Parathyroid adenoma (tissue), 2 donors: ENCODE measurements around the gene DPP3.

Experiments
- H2AFZ ChIP-seq: fragments of 300-600 bp; sonication (generic); one replicate; pipeline ENCODE4 v1.7.0; 2017; ENCODE audit warnings: antibody characterized with exemption, mild to moderate bottlenecking
- H3K27ac ChIP-seq: fragments of 300-600 bp; sonication (generic); one replicate; pipeline ENCODE4 v1.7.0; 2017
- H3K27me3 ChIP-seq: fragments of 300-600 bp; sonication (generic); one replicate; pipeline ENCODE4 v1.7.0; 2017; ENCODE audit warnings: low read length; ENCODE audit not compliant: control insufficient read depth, insufficient read depth
- H3K36me3 ChIP-seq: fragments of 300-600 bp; sonication (generic); one replicate; pipeline ENCODE4 v1.7.0; 2017; ENCODE audit warnings: low read length; ENCODE audit not compliant: control insufficient read depth, insufficient read depth
- H3K4me1 ChIP-seq: fragments of 300-600 bp; sonication (generic); one replicate; pipeline ENCODE4 v1.7.0; 2017; ENCODE audit warnings: control low read depth
- H3K4me2 ChIP-seq: fragments of 300-600 bp; sonication (generic); one replicate; pipeline ENCODE4 v1.7.0; 2017; ENCODE audit warnings: low read length
- H3K4me3 ChIP-seq: fragments of 300-600 bp; sonication (generic); one replicate; pipeline ENCODE4 v1.7.0; 2017; ENCODE audit warnings: low read depth, low read length
- H3K79me2 ChIP-seq: fragments of 300-600 bp; sonication (generic); one replicate; pipeline ENCODE4 v1.7.0; 2017; ENCODE audit warnings: control low read depth
- H3K9ac ChIP-seq: fragments of 300-600 bp; sonication (generic); one replicate; pipeline ENCODE4 v1.7.0; 2017; ENCODE audit warnings: mild to moderate bottlenecking
- H3K9me3 ChIP-seq: fragments of 300-600 bp; sonication (generic); one replicate; pipeline ENCODE4 v1.7.0; 2017; ENCODE audit warnings: low read length; ENCODE audit not compliant: control insufficient read depth
- TF ChIP-seq, protein P1 (sequence below): fragments of 300-600 bp; sonication (generic); IDR thresholded peaks from one replicate; pipeline ENCODE4 v1.7.0; 2017; ENCODE audit warnings: antibody characterized with exemption, mild to moderate bottlenecking
- donor health status: primary hyperparathyroidism.

The DPP3 gene

DNA sequence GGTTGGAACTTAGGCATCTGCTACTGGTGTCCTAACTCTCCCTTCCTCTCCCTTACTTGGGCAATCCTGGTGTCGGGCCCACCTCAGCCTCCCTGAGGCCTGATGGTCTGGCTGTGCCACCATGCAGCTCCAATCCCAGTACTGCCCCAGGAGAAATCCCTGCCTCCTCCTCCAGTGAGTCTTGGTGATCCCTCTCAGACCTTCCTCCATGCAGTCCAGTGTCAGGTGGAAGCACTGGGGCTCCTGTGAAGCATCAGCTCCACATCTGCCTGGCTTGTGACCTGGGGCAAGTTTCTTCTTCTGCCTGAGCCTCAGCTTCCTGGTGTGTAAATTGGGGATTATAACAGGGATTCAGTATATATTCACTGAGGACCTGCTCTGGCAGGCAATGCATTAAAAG is 15.3 kb upstream of the DPP3 start:
- H3K9ac ChIP-seq: no peak overlapping the region
- TF ChIP-seq, protein P1, sequence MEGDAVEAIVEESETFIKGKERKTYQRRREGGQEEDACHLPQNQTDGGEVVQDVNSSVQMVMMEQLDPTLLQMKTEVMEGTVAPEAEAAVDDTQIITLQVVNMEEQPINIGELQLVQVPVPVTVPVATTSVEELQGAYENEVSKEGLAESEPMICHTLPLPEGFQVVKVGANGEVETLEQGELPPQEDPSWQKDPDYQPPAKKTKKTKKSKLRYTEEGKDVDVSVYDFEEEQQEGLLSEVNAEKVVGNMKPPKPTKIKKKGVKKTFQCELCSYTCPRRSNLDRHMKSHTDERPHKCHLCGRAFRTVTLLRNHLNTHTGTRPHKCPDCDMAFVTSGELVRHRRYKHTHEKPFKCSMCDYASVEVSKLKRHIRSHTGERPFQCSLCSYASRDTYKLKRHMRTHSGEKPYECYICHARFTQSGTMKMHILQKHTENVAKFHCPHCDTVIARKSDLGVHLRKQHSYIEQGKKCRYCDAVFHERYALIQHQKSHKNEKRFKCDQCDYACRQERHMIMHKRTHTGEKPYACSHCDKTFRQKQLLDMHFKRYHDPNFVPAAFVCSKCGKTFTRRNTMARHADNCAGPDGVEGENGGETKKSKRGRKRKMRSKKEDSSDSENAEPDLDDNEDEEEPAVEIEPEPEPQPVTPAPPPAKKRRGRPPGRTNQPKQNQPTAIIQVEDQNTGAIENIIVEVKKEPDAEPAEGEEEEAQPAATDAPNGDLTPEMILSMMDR: no peak
- H2AFZ ChIP-seq: no peak overlapping the region
- H3K27ac ChIP-seq: no peak overlapping the region
- no peaks in the 10 kb centered on the region for H3K36me3 ChIP-seq
- no peaks in the 10 kb centered on the region for H3K9me3 ChIP-seq
- peaks cover 7% of the 10 kb centered on the region for H3K4me1 ChIP-seq
- H3K79me2 ChIP-seq: peaks cover 5% of the 10 kb centered on the region
- H3K4me2 ChIP-seq: no peak overlapping the region
- no peaks in the 10 kb centered on the region for H3K27me3 ChIP-seq
- H3K4me3 ChIP-seq: no peak overlapping the region

DNA sequence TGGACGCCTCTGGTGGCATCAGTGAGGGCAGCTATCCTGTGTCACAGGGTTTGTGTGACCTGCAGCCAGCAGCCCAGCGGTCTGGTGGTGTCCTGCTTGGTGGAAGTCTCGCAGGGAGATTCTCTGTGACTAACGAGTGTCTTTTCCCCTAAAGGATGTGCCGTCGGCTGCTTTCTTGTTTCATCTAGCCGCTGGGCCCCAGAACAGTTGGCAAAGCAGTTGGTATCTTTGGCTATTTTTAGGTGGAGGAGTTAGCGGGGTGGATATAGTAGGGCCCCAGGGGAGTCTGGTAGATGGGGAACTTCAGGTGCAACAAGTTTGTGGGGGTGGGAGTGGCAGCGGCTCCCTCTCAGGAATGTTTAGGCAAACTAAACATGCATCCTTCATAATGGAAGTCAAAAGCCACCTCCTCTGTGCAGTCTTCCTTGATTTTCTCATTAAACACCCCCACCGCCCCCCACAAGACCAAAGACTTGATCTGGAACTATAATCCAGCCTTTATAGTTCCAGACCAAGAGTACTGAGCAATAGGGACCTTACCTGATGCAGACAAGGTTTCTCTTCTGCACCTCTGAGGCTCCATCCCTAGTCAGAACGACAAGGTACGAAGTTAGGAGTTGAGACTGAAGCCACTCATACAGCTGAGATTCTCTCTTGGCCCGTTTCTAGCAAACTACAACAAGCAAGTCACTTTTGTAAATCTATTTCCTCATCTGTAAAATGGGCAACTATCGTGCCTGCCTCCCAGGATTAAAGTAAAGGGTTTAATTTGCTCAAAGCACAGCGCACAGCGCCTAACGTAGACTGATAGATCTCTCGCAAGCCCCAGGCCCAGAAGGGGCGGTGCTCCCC is 14.6 kb upstream of the DPP3 start:
- Histone ChIP-seq H2AFZ (peak overlapping the region; percentile 95), H3K4me1 (peaks cover 7% of the 10 kb centered on the region), H3K27ac (peak overlapping the region; percentile 74), H3K4me3 (peak overlapping the region; percentile 53), H3K9me3 (no peaks in the 10 kb centered on the region), H3K4me2 (peak overlapping the region; percentile 62), H3K27me3 (no peaks in the 10 kb centered on the region), H3K79me2 (peaks cover 5% of the 10 kb centered on the region), H3K9ac (no peak overlapping the region), H3K36me3 (no peaks in the 10 kb centered on the region)
- TF ChIP-seq, protein P1: no peak

DNA sequence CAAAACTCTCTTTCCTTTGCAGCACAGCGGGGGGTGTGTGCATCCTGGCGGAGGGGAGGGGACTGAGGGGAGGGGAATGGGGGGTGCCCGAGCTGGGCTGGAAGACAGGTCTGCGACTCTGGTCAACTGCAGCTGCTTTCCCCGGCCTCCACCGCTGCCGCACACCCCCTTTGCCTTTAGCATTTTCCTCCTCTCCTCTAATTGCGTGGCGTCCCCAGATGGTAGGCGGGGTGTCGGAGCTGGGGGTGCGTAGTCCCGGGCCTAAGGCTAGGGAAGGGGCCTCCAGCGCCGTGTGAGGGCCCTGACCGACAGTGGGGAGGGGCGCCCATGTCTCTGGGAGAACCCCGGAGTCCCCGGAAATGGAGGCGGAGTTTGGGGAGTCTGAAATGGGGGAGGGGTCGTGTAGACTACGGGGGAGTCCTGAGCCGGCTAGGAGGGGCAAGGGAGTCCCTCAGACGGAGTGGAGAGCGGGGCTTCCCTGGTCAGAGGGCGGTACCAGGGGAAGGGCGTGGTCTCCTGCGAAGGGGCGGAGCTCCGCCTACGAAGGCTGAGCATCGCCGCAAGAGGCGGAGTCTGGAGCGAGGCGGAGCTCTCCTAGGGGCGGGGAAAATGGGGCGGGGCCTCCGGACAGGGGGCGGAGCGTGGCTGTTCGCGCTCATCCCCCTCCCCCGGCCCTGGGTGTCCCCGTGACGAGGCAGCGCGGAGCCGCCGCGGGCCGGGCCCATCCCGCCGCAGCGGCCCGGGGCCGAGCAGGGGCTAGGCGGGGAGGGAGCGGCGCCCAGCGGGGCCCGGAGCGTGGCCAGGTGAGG is 13.8 kb upstream of the DPP3 start, which contains the start of gene PELI3:
TSS of gene PELI3 (plus strand) at position 681 of the 809 bp plus-strand sequence. CDS start 1,224 bp downstream, outside the sequence.
- Histone ChIP-seq H3K36me3 (no peaks in the 10 kb centered on the region), H3K27ac (peak within 1 kb of the TSS; percentile 74), H3K4me1 (peaks cover 7% of the 10 kb centered on the region), H3K4me2 (peak within 1 kb of the TSS; percentile 72), H2AFZ (peak within 1 kb of the TSS; percentile 95), H3K79me2 (peaks cover 5% of the 10 kb centered on the region), H3K9ac (peak within 1 kb of the TSS; percentile 34), H3K4me3 (peak within 1 kb of the TSS; percentile 79), H3K9me3 (no peaks in the 10 kb centered on the region), H3K27me3 (no peaks in the 10 kb centered on the region)
- TF ChIP-seq, protein P1: no peak

DNA sequence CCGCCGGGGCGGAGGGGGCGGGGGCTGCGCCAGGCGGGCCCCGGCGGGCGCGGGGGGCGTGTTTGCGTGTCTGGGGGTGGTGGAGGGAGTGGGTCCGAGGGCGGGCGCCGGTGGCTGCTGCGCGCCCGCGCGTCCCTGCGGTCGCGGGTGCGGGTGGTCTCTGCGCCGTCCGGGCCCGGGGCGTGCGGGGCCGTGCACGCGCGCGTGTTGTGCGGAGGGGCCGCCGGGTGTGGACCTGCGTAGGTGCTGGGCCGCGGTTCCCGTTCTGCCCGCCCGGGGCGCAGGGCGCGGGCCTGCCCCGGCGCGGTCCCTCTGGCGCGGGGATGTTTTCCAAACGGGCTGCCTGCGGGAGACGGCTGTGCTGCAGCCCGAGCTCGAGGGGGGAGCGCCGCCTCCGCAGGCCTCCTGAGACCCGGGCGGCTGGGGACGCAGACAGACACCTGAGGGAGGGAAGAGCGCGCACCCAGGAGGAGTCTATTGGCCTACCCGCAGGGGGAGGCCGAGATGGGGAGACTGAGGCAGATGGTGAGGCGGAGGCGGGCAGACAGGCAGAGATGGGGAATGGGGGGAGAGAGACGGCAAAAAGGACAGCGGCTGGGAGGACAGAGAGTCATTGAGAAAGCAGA is 13.1 kb upstream of the DPP3 start:
- Histone ChIP-seq H3K27ac (no peak overlapping the region), H3K27me3 (no peaks in the 10 kb centered on the region), H3K79me2 (peaks cover 5% of the 10 kb centered on the region), H3K9me3 (no peaks in the 10 kb centered on the region), H3K36me3 (no peaks in the 10 kb centered on the region), H3K4me1 (peaks cover 7% of the 10 kb centered on the region), H3K9ac (no peak overlapping the region), H3K4me2 (peak overlapping the region; percentile 72), H3K4me3 (peak overlapping the region; percentile 79), H2AFZ (peak overlapping the region; percentile 78)
- TF ChIP-seq, protein P1: peak; percentile 22
